CD4-positive, alpha-beta T cell treated with Interleukin-12 subunit alpha and Interleukin-12 subunit beta, for 1 hour (primary cell): ENCODE measurements around the gene STIM1.
"Not testable (repeated sequence)": the region's sequence is repeated elsewhere in the genome, so short reads cannot be mapped to it uniquely, and the experiment has no call there.

ENCODE experiments used
- DNase-seq: peaks from one replicate; pipeline ENCODE4 v3.0.0-alpha.2; 2020

STIM1 gene

GRCh38 chr11:3989276-3989920, 133.9 kb downstream of the STIM1 start:
- no peak for DNase-seq

- DNase-seq = peak; percentile 44
Observed at GRCh38 chr11:3989921-3990290, 134.4 kb downstream of the STIM1 start.

- DNase-seq = no peak
Observed at GRCh38 chr11:3990406-3990805, 134.9 kb downstream of the STIM1 start.

GRCh38 chr11:3992964-3993363, 137.5 kb downstream of the STIM1 start:
- no peak for DNase-seq

GRCh38 chr11:3994030-3994640, 138.7 kb downstream of the STIM1 start:
- no peak for DNase-seq

- no peak for DNase-seq
Observed at GRCh38 chr11:3995307-3995706, 139.8 kb downstream of the STIM1 start.

GRCh38 chr11:3995949-3996554, 140.6 kb downstream of the STIM1 start:
- no peak for DNase-seq

- no peak for DNase-seq
Observed at GRCh38 chr11:3996651-3997050, 141.2 kb downstream of the STIM1 start.

- DNase-seq = not testable (repeated sequence)
Observed at GRCh38 chr11:4004753-4005152, 149.3 kb downstream of the STIM1 start.

- DNase-seq = peak; percentile 29
Observed at GRCh38 chr11:4006946-4007680, 151.6 kb downstream of the STIM1 start.

- no peak for DNase-seq
Observed at GRCh38 chr11:4008116-4008515, 152.7 kb downstream of the STIM1 start.

GRCh38 chr11:4016602-4017001, 161.1 kb downstream of the STIM1 start:
- not testable (repeated sequence) for DNase-seq

- no peak for DNase-seq
Observed at GRCh38 chr11:4017129-4017528, 161.7 kb downstream of the STIM1 start.

GRCh38 chr11:4018641-4019040, 163.2 kb downstream of the STIM1 start:
- DNase-seq = no peak

GRCh38 chr11:4019891-4020290, 164.4 kb downstream of the STIM1 start:
- no peak for DNase-seq

GRCh38 chr11:4022669-4023068, 167.2 kb downstream of the STIM1 start:
- no peak for DNase-seq

GRCh38 chr11:4025248-4025966, 169.9 kb downstream of the STIM1 start:
- no peak for DNase-seq

GRCh38 chr11:4025967-4026324, 170.5 kb downstream of the STIM1 start:
- no peak for DNase-seq

GRCh38 chr11:4026389-4026788, 170.9 kb downstream of the STIM1 start:
- DNase-seq = no peak

GRCh38 chr11:4027746-4028145, 172.3 kb downstream of the STIM1 start:
- no peak for DNase-seq

- no peak for DNase-seq
Observed at GRCh38 chr11:4030197-4030596, 174.7 kb downstream of the STIM1 start.

GRCh38 chr11:4032097-4032496, 176.6 kb downstream of the STIM1 start:
- DNase-seq = no peak

- DNase-seq = no peak
Observed at GRCh38 chr11:4035985-4036384, 180.5 kb downstream of the STIM1 start.
